ENCODE measurements around the gene EXOC3L4.

The EXOC3L4 gene

GRCh38 chr14:103081951-103082350 lies 12.6 kb upstream of the EXOC3L4 start:
- TF ChIP-seq CTCF (IDR thresholded peaks at IDR 0.05; ENCODE audit: insufficient read depth, low read length, missing control alignments), result no peak
- CTCF ChIA-PET, result interaction anchor here (1.4 to 4.3 kb wide), 2 partner anchors 22 to 210 kb away, joined by 3 to 17 read pairs; no protein-coding TSS in a partner anchor
- H3K4me3 ChIP-seq (ENCODE audit: low read depth, low read length), result no peak overlapping the region
- DNase-seq (ENCODE audit: low read depth, low spot score), result no peak
- POLR2A ChIA-PET, result no interaction called here

GRCh38 chr14:103084021-103084919 lies 10.3 kb upstream of the EXOC3L4 start, which contains the start of gene LBHD2:
Gene LBHD2 (plus strand): TSS chr14:103084210. CDS start chr14:103086013, 1,803 bp downstream.
- no peak for TF ChIP-seq CTCF (IDR thresholded peaks at IDR 0.05; ENCODE audit: insufficient read depth, low read length, missing control alignments)
- POLR2A ChIA-PET, result no interaction called here

GRCh38 chr14:103085106-103086091 lies 9.1 kb upstream of the EXOC3L4 start:
- peak; percentile 47 for TF ChIP-seq CTCF (IDR thresholded peaks at IDR 0.05; ENCODE audit: insufficient read depth, low read length, missing control alignments)
- DNase-seq (ENCODE audit: low read depth, low spot score), result no peak
- ChIA-PET CTCF (interaction anchor here (0.9 to 1.5 kb wide), 4 partner anchors 9 to 207 kb away, joined by 3 to 8 read pairs (median 4); partner anchors contain the start of gene EXOC3L4), POLR2A (no interaction called here)
- no peak overlapping the region for H3K4me3 ChIP-seq (ENCODE audit: low read depth, low read length)

More at GRCh38 chr14:103084021-103084919, 10.3 kb upstream of the EXOC3L4 start, which contains the start of gene LBHD2:
- CTCF ChIA-PET, result interaction anchor here (1.3 to 1.5 kb wide), 4 partner anchors 7 to 208 kb away, joined by 3 to 4 read pairs (median 4); partner anchors contain the start of gene EXOC3L4
- H3K4me3 ChIP-seq (ENCODE audit: low read depth, low read length), result no peak within 1 kb of the TSS
- DNase-seq (ENCODE audit: low read depth, low spot score), result no peak

- ChIA-PET POLR2A (no interaction called here), CTCF (interaction anchor here (0.8 to 1.7 kb wide), 7 partner anchors 9 to 43 kb away, joined by 3 to 12 read pairs (median 3); no protein-coding TSS in a partner anchor)
- TF ChIP-seq CTCF (IDR thresholded peaks at IDR 0.05; ENCODE audit: insufficient read depth, low read length, missing control alignments), result no peak
- no peak overlapping the region for H3K4me3 ChIP-seq (ENCODE audit: low read depth, low read length)
- no peak for DNase-seq (ENCODE audit: low read depth, low spot score)
These were observed 7.7 kb upstream of the EXOC3L4 start for GRCh38 chr14:103086771-103087342.

GRCh38 chr14:103087343-103087835 lies 7.1 kb upstream of the EXOC3L4 start:
- no peak for TF ChIP-seq CTCF (IDR thresholded peaks at IDR 0.05; ENCODE audit: insufficient read depth, low read length, missing control alignments)
- no peak for DNase-seq (ENCODE audit: low read depth, low spot score)
- ChIA-PET POLR2A (no interaction called here), CTCF (interaction anchor here (1.2 to 1.7 kb wide), 4 partner anchors 13 to 43 kb away, joined by 3 to 12 read pairs (median 5); no protein-coding TSS in a partner anchor)
- H3K4me3 ChIP-seq (ENCODE audit: low read depth, low read length), result no peak overlapping the region

Measured in AG04449 (cell line).